GM21381 (cell line): Measurements from ENCODE around the gene MYOG.

Experiments
- ATAC-seq: cut with Tn5 transposase; IDR thresholded peaks from one replicate; pipeline ENCODE4 v1.9.1; 2021; ENCODE audit warnings: mild to moderate bottlenecking, moderate library complexity; ENCODE audit not compliant: unreplicated experiment

Gene MYOG

GRCh38 chr1:203048555-203049051 lies 37.2 kb downstream of the MYOG start:
- no peak for ATAC-seq

GRCh38 chr1:203048086-203048485 lies 37.7 kb downstream of the MYOG start:
- ATAC-seq: no peak

DNA sequence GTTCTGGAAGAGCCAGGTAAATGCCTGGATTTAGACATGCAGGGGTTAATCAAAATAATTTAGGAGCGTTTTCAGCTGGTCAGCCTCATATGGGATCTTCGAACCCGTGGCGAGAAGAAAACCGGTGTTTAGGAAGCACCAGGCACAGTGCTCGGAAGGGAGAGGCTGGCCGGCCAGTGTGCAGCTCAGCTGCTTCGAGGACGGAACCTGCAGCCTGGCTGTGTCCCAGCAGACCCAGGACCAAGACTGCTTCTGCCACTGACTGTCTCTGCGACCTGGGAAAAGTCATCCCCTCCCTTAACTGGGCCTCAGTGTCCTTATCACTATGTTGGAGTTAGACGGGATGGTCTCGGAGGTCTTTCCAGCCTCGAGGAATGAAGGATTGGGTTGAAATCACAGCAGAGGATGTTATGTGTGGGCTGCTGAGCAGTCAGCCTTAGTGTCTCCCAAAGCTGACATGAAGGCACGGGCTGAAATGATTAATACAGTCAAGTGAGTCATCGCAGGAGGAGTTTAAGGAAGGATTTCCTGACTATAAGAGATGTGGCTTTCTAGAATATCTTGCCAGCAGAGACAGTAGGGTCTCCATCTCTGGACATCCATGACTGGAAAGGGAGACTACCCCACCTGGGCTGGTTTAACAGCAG lies 38.7 kb downstream of the MYOG start:
- ATAC-seq: no peak

GRCh38 chr1:203045821-203046594 lies 39.8 kb downstream of the MYOG start:
- no peak for ATAC-seq

GRCh38 chr1:203045336-203045735 lies 40.5 kb downstream of the MYOG start:
- no peak for ATAC-seq

DNA sequence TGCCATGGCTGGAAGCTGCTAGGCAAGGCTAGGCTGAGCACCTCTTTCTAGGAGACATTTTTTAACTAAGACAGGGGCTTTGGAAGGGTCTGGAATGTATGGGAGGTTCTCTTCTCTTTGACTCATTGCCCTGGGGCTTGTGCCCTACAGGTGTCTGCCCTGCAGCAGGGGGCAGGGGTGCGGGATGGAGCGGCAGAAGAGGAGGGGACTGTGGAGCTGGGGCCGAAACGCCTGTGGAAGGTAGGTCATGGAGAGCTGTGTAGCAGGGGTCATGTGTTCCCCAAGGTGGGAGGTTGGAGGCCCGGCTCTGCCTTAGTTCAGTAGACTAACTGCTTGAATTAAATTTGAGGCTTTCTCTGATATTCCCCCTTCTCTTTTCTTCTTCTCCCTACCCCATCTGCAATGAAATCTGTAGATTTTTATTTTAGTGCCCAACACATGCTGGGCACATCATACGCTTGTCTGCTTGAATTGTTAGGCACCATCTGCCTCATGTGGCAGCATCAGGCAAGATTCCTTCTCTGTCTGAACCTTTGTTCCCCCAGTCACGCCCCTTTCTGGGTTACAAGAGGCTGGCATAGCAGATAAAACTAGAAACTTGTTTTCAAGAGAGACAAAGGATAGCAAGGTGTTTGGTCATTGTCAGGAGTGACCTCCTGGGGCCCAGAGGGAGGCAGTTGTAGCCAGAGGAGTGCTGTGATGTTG lies 41.1 kb downstream of the MYOG start:
- no peak for ATAC-seq

DNA sequence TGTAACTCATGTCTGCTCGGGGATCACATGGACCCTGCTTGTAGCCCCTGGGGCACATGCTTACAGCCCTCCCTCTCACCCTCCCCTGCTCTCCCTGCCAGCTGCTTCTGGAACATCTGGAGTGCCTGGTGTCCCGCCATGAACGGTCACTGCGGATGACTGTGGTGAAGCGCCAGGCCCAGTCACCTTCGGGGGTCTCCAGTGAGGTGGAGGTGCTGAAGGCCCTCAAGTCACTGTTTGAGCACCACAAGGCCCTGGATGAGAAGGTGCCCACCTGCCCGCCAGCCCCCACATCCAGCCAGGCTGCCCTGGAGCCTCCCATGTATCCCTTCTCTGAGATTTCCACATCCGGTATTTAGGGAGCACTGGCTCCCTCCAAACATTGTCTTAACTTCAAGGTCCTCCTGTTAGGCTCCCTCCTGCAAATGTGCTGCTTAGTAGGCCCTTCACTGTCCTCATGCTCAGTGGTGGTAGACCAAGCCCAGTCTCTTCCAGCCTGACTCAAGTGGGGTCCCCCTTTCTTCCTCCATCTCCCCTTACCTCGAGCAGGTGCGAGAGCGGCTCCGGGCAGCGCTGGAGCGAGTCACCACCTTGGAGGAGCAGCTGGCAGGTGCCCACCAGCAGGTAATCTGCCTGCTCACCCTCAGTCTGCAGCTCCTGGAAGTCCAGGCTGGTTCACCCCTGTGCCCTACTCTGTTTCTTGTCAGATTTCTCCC lies 41.8 kb downstream of the MYOG start:
- ATAC-seq: no peak

- no peak for ATAC-seq
These were observed 44.4 kb downstream of the MYOG start for GRCh38 chr1:203041351-203041932.

DNA sequence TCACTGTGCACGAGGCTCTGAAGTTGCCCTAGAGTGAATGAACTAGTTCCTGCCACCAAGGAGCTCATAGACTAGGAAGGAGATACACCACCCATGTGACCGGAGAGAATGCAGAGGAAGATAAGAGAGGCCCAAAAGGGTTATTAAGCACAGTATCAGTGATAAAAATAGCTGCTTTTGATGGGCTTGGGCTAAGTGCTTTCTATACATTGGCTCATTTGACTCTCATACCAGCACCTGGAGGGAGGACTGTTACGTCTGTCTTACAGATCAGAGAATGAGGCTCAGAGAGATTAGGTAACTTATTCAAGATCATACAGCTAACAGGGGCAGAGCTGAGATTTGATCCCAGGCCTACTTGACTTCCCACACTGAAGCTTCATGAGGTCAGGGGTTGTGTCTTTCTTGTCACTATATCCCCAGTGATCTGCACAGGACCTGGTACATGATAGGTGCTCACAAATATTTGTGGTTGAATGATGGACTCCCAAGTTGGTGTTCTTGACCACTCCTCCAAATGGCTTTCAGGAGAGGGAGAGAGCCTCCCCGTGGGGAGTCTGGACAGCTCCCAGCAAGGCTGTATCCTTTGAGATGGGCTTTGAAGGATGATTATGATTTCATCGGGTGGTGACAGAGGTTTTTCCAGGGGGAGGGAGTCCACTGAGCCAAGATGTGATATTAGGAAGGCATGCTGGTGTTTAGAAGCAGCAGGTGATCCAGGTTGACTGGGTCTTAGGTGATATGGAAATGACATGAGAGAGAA lies 45.1 kb downstream of the MYOG start:
- ATAC-seq: no peak

DNA sequence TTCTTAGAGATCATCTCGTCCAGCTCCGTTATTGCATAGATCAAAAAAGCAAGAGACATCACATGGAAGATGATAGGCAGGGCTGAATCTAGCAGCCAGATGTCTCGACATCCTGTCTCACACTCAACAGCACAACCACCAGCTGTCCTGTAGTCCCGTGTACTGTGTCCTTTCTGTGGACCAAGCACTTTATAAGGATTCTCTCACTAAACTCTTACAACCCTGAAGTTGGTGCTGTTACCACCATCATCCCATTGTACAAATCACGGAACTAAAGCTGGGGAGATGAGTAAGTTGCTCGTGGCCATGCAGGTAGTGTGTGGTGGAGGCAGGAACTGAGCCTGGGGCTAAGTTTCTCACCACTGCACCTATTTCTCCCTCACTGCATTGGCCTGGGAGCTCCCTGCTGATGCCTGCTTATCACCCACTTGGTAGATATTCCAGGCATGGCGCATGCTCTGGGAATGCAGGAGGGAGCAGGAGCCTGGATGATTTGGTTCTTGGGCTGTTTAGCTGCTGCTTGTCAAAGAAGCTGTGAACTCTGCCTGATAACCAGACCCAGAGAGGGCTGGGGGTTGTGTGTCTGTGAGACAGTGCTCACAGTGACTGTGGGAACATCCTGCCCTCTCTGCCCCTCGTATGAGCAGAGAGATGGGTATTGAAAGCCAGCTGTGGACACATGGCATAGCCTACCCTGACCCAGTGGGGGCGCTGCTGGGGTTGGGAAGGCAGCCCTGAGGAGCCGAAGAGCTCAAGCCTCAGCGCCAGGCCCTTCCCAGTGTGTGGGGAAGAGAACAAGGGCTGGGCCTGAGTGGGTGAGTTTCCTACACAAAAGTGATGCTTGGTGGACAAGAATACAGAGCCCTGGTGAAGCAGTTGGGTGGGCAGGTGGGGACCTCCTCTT lies 46.0 kb downstream of the MYOG start:
- ATAC-seq: no peak

DNA sequence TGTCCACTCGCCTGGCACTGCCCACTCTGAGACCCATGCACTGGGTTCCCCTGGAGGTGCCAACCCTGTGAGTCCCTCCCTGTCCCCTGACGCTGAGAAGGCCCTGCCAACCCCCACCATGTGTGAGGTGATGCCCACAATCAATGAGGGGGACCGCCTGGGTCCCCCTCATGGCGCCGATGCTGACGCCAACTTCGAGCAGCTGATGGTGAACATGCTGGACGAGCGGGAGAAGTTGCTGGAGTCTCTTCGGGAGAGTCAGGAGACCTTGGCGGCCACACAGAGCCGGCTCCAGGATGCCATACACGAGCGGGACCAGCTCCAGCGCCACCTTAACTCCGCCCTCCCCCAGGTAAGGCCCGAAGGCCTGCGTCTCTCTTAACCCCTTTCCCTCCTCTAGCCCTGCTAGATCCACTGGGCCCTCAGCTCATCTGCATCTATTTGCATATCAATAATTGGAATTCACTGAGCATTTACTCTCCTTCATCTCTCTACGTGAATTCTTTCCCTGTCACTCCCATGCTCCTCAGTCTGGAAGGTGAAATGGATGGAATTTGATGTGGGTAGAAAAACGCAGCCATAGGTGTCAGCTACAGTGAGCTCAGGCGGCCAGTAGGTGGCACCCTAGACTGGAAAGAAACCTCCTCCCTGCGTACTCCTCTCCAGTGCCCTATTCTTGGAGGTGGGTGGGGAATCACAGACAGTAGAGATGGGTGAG lies 46.8 kb downstream of the MYOG start:
- no peak for ATAC-seq

GRCh38 chr1:203038217-203038741 lies 47.5 kb downstream of the MYOG start:
- no peak for ATAC-seq

DNA sequence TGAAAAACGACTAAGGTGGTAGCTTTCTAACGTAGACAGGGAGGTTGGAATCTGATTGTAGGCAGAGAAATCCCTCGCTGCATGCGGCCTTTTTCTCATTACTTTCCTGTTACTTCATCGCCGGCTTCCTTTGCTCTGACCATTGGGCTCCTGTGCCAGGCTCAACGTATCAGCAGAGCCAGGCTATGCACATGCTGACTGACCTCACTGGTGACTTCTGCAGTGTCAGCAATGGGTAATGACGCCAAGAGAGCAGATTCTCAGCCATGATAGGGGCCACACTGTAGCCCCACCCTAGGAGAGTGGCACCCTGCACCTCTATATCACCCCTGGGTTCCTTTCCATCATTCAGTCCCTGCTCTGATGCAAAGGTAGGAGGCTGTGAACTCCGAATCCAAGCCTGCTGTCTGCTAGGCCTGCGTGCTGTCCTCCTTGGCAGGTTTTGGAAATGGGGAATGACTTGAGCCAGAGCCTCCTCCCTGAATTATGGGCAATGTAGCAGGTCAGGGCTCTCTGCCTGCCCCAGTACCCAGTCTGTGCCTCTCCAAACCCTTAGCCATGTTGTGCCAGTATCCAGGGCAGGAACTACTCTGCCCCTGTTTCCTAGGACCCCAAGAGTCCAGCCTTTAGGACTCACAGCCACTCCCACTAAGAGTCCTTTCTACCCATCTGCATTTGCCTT lies 48.2 kb downstream of the MYOG start:
- no peak for ATAC-seq

DNA sequence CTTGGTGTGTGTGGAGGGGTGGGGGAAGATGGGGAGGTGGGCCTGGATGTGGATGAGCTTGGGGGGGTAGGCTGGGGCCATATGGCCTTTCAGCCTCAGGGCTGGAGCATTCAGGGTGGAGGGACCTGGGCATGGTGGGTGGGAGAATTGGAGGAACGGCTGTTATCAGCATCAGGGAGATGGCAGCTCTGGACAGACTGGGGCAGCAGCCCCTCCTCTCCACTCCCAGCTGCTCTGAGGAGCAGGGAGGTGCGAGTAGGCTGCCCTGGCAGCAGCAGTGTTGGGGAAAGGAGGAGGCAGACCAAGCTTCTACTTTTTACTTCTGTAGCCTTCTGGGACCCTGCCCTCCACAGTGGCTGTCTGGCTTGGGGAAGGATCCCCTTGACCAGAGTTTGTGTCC lies 49.3 kb downstream of the MYOG start:
- no peak for ATAC-seq

- ATAC-seq: no peak
These were observed 49.7 kb downstream of the MYOG start for GRCh38 chr1:203036135-203036534.

- no peak for ATAC-seq
These were observed 50.5 kb downstream of the MYOG start for GRCh38 chr1:203035111-203036000.
